Ectodermal cell (in vitro differentiated cells): ENCODE data around the gene RGS3.

Source experiments
- H3K27ac ChIP-seq: 2 replicates; pipeline ENCODE4 v1.7.0; 2013; ENCODE audit warnings: mild to moderate bottlenecking, low read depth, low read length; ENCODE audit not compliant: insufficient read depth, poor library complexity, severe bottlenecking
- H3K27me3 ChIP-seq: 2 replicates; pipeline ENCODE4 v1.7.0; 2013; ENCODE audit warnings: mild to moderate bottlenecking, low read length; ENCODE audit not compliant: insufficient read depth, control insufficient read depth, poor library complexity, severe bottlenecking
- H3K36me3 ChIP-seq: one replicate; pipeline ENCODE4 v1.7.0; 2013; ENCODE audit warnings: low read length; ENCODE audit not compliant: control insufficient read depth, insufficient read depth
- H3K4me1 ChIP-seq: one replicate; pipeline ENCODE4 v1.7.0; 2013; ENCODE audit warnings: low read length; ENCODE audit not compliant: control insufficient read depth, insufficient read depth
- H3K4me3 ChIP-seq: 2 replicates; pipeline ENCODE4 v1.7.0; 2013; ENCODE audit warnings: low read depth, low read length, control low read depth; ENCODE audit not compliant: insufficient read depth
- H3K9me3 ChIP-seq: 2 replicates; pipeline ENCODE4 v1.7.0; 2013; ENCODE audit warnings: mild to moderate bottlenecking, low read length, moderate library complexity; ENCODE audit not compliant: control insufficient read depth
- WGBS, 2 experiments: methylation state at CpG; one replicate each; pipeline ENCODE4 v1.1.7; 2013; ENCODE audit warnings: missing lambda C conversion rate in 2 of 2; 5-methylcytosine and 5-hydroxymethylcytosine counted together

RGS3 gene

DNA sequence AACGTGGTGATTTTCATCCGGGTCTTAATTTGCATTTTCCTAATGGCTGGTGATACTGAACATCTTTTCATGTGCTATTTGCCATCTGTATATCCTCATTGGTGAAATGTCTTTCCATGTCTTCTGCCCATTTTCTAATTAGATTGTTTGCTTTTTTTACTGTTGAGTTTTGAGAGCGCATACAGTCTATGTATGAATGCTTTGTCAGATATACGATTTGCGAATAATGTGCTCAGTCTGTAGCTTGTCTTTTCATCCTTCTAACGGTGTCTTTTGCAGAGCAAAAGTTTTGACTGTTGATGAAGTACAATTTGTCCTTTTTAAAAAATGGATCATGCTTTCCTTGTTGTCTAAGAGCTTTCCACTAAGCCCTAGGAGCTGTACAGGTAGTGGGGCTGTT is 143.0 kb downstream of the RGS3 start:
- H3K27ac ChIP-seq: no peak overlapping the region
- WGBS, 2 experiments: 94 to 97% methylated on average over 6 of the region's 6 CpGs
- H3K27me3 ChIP-seq: no peaks in the 10 kb centered on the region
- H3K4me1 ChIP-seq: peaks cover 29% of the 10 kb centered on the region
- H3K4me3 ChIP-seq: no peak overlapping the region
- no peaks in the 10 kb centered on the region for H3K36me3 ChIP-seq
- no peaks in the 10 kb centered on the region for H3K9me3 ChIP-seq

DNA sequence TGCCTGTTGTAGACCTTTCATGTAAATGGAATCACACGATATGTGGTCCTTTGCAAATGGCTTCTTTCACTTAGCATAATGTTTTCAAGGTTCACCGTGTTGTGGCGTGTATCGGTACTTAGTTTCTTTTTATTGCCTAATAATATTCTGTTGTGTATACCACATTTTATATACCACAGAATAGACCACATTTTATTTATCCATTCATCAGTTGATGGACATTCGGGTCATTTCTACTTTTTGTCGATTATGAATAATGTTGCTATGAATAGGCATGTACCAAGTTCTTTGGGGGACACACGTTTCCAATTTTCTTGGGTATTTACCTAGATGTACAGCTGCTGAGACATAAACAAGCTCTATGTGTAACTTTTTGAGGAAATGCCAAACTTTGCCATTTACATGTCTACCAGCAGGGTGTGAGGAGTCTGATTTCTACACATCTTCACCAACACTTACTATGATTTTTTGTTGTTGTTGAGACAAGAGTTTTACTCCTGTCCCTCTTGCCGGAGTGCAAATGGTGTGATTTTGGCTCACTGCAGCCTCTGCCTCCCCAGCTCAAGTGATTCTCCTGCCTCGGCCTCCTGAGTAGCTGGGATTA is 144.7 kb downstream of the RGS3 start:
- Histone ChIP-seq H3K4me3 (no peak overlapping the region), H3K27ac (no peak overlapping the region), H3K27me3 (no peaks in the 10 kb centered on the region), H3K36me3 (no peaks in the 10 kb centered on the region), H3K4me1 (peaks cover 12% of the 10 kb centered on the region), H3K9me3 (no peaks in the 10 kb centered on the region)
- 94 to 95% methylated on average over 9 of the region's 9 CpGs for WGBS, 2 experiments

DNA sequence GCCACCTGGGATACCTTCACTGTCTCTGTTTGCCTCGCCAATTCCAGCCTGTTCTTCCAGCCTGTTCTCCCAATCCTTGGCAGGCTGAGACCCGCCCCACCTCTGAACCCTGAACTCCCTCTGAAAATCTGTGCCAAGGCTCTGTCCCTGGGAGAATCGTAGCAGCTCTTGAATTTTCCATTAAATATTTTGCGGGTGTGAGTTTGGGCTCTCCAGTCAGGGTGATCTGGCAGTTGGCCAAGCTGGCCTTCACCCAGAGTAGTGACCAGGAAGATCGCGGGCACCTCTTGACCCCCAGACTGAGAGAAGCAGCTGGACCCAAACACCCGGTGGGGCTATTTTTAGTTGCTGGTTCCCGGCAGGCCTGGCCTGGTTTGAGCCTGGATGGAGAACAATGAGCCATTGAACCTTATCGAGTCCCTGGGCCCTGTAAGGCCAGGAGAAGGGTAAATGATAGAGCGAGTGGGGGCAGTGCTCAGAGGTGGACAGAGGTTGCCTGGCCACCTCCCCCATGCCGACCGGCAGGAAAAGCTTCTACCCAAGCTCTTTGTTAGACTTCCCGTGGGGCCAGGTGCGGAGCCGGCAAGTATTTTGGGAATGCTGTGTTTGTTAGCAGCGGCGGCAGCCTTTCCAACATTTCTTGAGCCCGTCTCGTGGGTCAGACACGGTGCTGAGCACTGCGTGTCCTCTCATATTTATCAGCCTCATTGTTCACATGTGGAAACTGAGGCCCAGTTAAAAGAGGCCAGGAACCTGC is 146.2 kb downstream of the RGS3 start:
- Histone ChIP-seq H3K4me3 (no peak overlapping the region), H3K36me3 (no peaks in the 10 kb centered on the region), H3K9me3 (no peaks in the 10 kb centered on the region), H3K4me1 (peaks cover 11% of the 10 kb centered on the region), H3K27me3 (no peaks in the 10 kb centered on the region), H3K27ac (no peak overlapping the region)
- 50 to 51% methylated on average over 21 of the region's 21 CpGs for WGBS, 2 experiments

DNA sequence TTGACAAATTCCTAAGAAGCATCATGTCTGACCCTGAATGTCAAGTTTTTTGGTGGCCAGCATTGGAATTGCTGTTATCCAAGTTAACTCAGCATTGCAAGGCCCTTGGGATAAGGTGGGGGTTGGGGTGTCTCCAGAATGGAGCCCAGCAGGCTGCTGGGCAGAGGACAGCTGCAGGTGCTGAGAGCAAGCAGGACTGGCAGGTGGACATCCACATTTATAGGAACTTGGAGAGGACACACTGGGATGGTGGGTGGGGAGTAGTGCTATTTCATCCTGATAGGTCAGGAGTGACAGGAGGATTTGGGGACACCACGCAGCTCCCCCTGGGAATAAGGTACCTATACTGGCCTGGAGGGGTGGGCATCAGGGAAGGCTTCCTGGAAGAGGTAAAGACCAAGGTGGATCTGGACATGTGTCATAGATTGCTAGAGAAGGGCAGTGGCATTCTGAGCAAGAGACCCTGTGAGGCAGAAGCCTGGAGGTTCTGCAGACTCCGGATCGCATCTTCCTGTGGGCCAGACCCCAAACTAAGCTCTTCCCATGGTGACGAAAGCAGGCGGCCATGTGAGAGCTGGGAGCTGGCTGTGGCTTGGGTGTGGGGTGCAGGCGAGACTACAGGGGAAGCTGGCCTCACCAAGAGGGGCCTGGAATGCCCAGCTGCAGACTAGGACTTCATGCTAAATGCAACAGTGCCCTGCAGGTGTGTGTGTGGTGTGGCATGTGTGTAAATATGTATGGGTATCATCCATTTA is 148.1 kb downstream of the RGS3 start:
- H3K27ac ChIP-seq: no peak overlapping the region
- H3K4me1 ChIP-seq: peaks cover 11% of the 10 kb centered on the region
- no peaks in the 10 kb centered on the region for H3K27me3 ChIP-seq
- WGBS, 2 experiments: 95 to 97% methylated on average over 6 of the region's 6 CpGs
- H3K36me3 ChIP-seq: no peaks in the 10 kb centered on the region
- no peaks in the 10 kb centered on the region for H3K9me3 ChIP-seq
- H3K4me3 ChIP-seq: no peak overlapping the region

DNA sequence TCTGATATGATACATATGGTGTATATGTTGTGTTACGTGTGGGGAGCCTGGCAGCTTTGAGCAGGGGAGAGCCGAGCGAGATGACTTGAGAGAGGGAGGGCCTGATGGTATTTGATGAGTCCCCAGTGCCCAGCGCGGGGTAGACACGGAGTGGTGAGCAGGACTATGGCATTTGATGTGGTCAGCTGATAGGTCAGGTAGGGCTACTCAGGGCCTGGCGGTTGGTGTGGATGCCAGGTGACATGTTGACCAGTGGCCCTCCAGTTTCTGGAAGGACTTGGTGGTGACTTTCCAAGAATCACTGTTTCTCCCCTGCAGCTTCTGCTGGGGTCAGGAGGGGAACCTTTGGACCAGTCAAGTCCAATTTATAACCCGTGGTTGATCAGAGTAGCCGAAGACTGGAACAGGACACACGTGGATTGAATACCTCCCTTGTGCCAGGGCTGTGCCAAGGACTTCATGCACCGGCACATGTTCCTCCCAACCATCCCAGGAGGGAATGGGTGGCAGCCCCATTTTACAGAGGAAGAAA is 148.8 kb downstream of the RGS3 start:
- Histone ChIP-seq H3K4me1 (peaks cover 12% of the 10 kb centered on the region), H3K27me3 (no peaks in the 10 kb centered on the region), H3K36me3 (no peaks in the 10 kb centered on the region), H3K4me3 (no peak overlapping the region), H3K9me3 (no peaks in the 10 kb centered on the region), H3K27ac (no peak overlapping the region)
- WGBS, 2 experiments: 89 to 91% methylated on average over 11 of the region's 11 CpGs

DNA sequence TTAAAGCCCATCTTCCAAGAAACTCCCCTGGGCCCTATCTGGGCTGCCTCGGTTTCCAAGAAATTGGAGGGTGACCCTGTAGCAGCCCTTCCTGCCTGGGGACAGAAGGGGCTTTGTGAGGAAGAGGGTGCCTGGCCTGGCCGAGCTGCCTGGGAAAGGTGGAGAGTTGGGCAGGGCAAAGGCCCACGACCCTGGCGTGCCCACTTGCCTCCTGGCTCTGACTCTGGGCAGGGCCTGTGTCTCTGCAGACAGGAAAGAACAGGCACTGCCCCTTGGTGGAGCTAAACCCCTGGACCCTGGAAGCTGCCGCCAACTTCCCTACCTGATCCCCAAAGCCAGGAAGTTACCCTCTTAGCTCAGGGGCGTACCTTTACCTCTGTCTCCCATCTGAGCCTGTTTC is 149.3 kb downstream of the RGS3 start:
- Histone ChIP-seq H3K9me3 (no peaks in the 10 kb centered on the region), H3K4me1 (peaks cover 17% of the 10 kb centered on the region), H3K27me3 (no peaks in the 10 kb centered on the region), H3K4me3 (no peak overlapping the region), H3K36me3 (no peaks in the 10 kb centered on the region), H3K27ac (no peak overlapping the region)
- 91 to 96% methylated on average over 6 of the region's 6 CpGs for WGBS, 2 experiments

DNA sequence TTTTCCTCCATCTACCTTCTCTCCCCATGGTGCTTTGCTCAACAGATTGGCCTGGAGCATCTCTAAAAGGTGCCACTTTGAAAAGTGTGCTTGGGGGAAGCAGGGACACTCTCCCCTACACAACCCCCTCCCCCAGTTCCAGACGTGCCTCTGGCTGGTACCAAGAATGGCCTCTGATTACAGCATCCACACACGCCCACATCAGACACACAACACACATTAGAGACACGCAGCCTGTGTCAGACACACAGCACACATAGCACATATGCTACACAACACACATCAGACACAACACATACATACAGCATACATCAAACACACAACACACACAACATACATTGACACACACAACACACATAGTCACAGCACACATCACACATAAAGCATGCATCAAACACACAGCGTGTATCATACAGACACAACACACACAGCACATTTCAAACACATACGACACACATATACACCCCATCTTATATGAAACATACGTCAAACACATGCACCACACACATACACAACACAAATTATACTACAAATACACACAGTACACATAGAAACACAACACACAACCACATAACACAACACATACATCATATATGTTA is 150.4 kb downstream of the RGS3 start:
- H3K9me3 ChIP-seq: no peaks in the 10 kb centered on the region
- H3K4me1 ChIP-seq: peaks cover 19% of the 10 kb centered on the region
- no peaks in the 10 kb centered on the region for H3K36me3 ChIP-seq
- H3K4me3 ChIP-seq: no peak overlapping the region
- 86 to 90% methylated on average over 6 of the region's 6 CpGs for WGBS, 2 experiments
- no peaks in the 10 kb centered on the region for H3K27me3 ChIP-seq
- H3K27ac ChIP-seq: no peak overlapping the region

DNA sequence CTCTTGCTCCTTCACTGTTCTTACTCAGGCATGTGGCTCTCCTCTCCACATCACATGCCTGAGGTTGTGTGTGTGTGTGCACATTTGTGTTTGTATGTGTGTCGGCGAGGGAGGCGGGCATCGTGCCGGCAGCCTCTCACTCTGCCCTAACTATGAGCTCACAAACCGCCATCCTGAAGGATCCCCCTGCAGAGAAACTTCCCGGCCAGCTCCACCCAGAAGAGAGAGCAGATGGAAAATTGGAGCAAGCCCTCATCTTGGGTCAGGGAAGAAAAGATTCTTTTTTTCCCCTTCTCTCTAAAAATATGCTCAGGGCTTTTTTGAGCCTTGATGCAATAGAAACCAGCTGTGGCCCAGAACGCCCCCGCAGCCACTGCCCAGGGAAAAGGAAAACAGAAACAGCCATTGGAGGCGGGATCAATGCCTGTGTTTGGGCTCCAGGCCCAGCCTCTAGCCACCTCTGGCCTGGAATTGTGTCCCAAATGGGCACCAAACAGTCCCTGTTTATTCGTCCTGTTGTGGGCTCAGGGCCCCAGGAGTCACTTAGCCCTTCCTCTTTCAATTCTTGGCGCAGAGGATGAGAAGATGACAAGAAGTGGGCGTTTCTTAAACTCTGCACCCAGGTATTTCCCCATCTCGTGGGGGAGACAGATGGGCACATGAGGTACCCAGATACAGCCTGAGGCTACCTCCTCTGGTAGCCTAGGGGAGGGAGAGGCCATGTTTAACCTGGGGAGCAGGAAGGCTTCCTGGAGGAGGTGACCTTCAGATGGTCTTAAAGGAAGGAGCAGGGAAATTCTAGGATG is 151.5 kb downstream of the RGS3 start:
- Histone ChIP-seq H3K4me3 (no peak overlapping the region), H3K27ac (no peak overlapping the region), H3K4me1 (peaks cover 17% of the 10 kb centered on the region), H3K9me3 (no peaks in the 10 kb centered on the region), H3K36me3 (no peaks in the 10 kb centered on the region), H3K27me3 (no peaks in the 10 kb centered on the region)
- 88 to 90% methylated on average over 13 to 14 of the region's 14 CpGs for WGBS, 2 experiments

DNA sequence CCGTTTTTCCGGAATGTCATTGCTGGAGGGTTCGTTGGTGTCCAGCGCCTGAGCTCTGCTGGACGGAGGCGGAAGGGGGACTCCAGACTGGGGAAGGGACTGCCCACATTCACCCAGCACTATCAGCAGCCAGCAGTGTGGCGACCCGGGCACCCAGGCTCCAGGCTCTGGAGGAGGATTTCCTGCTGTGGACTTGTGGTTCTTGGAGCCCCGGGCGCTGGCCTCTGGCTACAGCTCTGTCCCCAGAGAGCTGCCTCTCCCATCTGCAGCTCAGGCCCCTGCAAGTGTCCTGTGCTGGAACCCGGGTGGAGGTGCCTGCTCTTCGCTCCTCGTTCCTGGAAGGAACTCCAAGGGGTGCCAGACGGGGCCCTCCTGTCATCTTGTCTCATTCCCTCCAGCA is 152.6 kb downstream of the RGS3 start:
- H3K27ac ChIP-seq: no peak overlapping the region
- H3K4me1 ChIP-seq: peaks cover 22% of the 10 kb centered on the region
- H3K9me3 ChIP-seq: no peaks in the 10 kb centered on the region
- no peaks in the 10 kb centered on the region for H3K36me3 ChIP-seq
- H3K4me3 ChIP-seq: no peak overlapping the region
- WGBS, 2 experiments: 72 to 73% methylated on average over 14 of the region's 14 CpGs
- H3K27me3 ChIP-seq: no peaks in the 10 kb centered on the region
